MM.1S (cell line): ENCODE results near the gene ANKRD6.

ENCODE experiments used
- DNase-seq: peaks from one replicate; pipeline ENCODE4 v3.0.0-alpha.2; 2015
- H2AFZ ChIP-seq: fragments of 300-600 bp; sonication (generic); 2 replicates; pipeline ENCODE4 v1.6.0; 2016; ENCODE audit warnings: antibody characterized with exemption, low read length
- H3F3A ChIP-seq: fragments of 300-600 bp; sonication (generic); 2 replicates; pipeline ENCODE4 v1.6.1; 2016; ENCODE audit warnings: mild to moderate bottlenecking, antibody characterized with exemption, low read length, moderate library complexity, mixed read lengths; ENCODE audit not compliant: insufficient read depth
- H3K27ac ChIP-seq: fragments of 300-600 bp; sonication (generic); 2 replicates; pipeline ENCODE4 v1.5.1; 2016; ENCODE audit warnings: mild to moderate bottlenecking, low read length
- H3K27me3 ChIP-seq: fragments of 300-600 bp; sonication (generic); replicated peaks from 2 replicates; pipeline ENCODE4 v1.6.0; 2016; ENCODE audit warnings: low read length; ENCODE audit not compliant: insufficient read depth
- H3K36me3 ChIP-seq: fragments of 300-600 bp; sonication (generic); replicated peaks from 2 replicates; pipeline ENCODE4 v1.6.1; 2016; ENCODE audit warnings: mild to moderate bottlenecking, low read length, mixed read lengths; ENCODE audit not compliant: insufficient read depth
- H3K4me1 ChIP-seq: fragments of 300-600 bp; sonication (generic); 2 replicates; pipeline ENCODE4 v1.6.1; 2016; ENCODE audit warnings: low read length, mixed read lengths
- H3K4me2 ChIP-seq: fragments of 300-600 bp; sonication (generic); 2 replicates; pipeline ENCODE4 v1.6.0; 2016; ENCODE audit warnings: low read depth, low read length
- H3K4me3 ChIP-seq: fragments of 300-600 bp; sonication (generic); 2 replicates; pipeline ENCODE4 v1.5.1; 2016; ENCODE audit warnings: low read length, mixed read lengths
- H3K79me2 ChIP-seq: fragments of 300-600 bp; sonication (generic); 2 replicates; pipeline ENCODE4 v1.6.1; 2016; ENCODE audit warnings: mixed run types, low read length, mixed read lengths
- H3K9ac ChIP-seq: fragments of 300-600 bp; sonication (generic); 2 replicates; pipeline ENCODE4 v1.6.1; 2016; ENCODE audit warnings: low read length, mixed read lengths
- H3K9me2 ChIP-seq: fragments of 300-600 bp; sonication (generic); replicated peaks from 2 replicates; pipeline ENCODE4 v1.6.1; 2016; ENCODE audit warnings: mild to moderate bottlenecking, low read length, mixed read lengths; ENCODE audit not compliant: insufficient read depth
- H3K9me3 ChIP-seq: fragments of 300-600 bp; sonication (generic); replicated peaks from 2 replicates; pipeline ENCODE4 v1.6.1; 2016; ENCODE audit warnings: mild to moderate bottlenecking, low read length, mixed read lengths; ENCODE audit not compliant: insufficient read depth
- H4K20me1 ChIP-seq: fragments of 300-600 bp; sonication (generic); 2 replicates; pipeline ENCODE4 v1.6.1; 2016; ENCODE audit warnings: mild to moderate bottlenecking, low read length, moderate library complexity, mixed read lengths; ENCODE audit not compliant: insufficient read depth
- EZH2 ChIP-seq: fragments of 300-600 bp; sonication (generic); optimal IDR thresholded peaks from 2 replicates; pipeline ENCODE3; 2017; ENCODE audit warnings: low read depth, mild to moderate bottlenecking, antibody characterized with exemption, low read length, mixed read lengths
- EZH2phosphoT487 ChIP-seq: fragments of 300-600 bp; sonication (generic); IDR thresholded peaks from 2 replicates; pipeline ENCODE4 v1.6.1; 2018; ENCODE audit warnings: antibody characterized with exemption, low read length
- TF ChIP-seq, protein P1 (sequence below): fragments of 300-600 bp; sonication (generic); IDR thresholded peaks from 2 replicates; pipeline ENCODE4 v1.5.1; 2016; ENCODE audit warnings: antibody characterized with exemption, low read length, mixed read lengths

ANKRD6 gene

DNA sequence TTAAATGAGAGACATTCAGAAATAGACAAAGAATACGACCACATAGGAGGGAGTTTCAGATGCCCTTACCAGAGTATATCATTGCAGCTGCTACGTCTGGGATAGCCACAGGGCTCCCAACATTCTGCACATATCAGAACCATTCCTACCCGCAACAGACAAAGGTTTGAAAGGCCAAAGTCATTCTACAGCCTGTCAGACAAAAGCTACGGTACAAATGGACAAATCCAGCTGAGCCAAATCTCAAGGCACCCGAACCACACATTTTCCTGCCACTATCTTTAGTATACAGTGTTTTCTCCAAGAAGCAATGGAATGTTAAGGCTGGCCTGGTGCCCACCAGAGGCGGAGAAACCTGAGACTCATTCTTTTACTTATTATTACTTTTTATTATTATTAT is 236.1 kb downstream of the ANKRD6 start:
- H3K27ac ChIP-seq = no peak overlapping the region

GRCh38 chr6:89670935-89671565 is 238.1 kb downstream of the ANKRD6 start:
- Histone ChIP-seq H3K4me2 (no peak overlapping the region), H3K9me3 (no peaks in the 10 kb centered on the region), H3K27me3 (no peaks in the 10 kb centered on the region), H3K4me1 (no peaks in the 10 kb centered on the region), H4K20me1 (no peaks in the 10 kb centered on the region), H3K4me3 (no peak overlapping the region), H3K79me2 (no peaks in the 10 kb centered on the region), H3K27ac (no peak overlapping the region), H3K9me2 (no peaks in the 10 kb centered on the region), H2AFZ (no peak overlapping the region), H3K36me3 (peaks cover 12% of the 10 kb centered on the region), H3F3A (no peaks in the 10 kb centered on the region; the same call in 1 of the 2 replicates), H3K9ac (no peak overlapping the region)
- TF ChIP-seq EZH2phosphoT487 (no peak), EZH2 (no peak)
- TF ChIP-seq, protein P1, sequence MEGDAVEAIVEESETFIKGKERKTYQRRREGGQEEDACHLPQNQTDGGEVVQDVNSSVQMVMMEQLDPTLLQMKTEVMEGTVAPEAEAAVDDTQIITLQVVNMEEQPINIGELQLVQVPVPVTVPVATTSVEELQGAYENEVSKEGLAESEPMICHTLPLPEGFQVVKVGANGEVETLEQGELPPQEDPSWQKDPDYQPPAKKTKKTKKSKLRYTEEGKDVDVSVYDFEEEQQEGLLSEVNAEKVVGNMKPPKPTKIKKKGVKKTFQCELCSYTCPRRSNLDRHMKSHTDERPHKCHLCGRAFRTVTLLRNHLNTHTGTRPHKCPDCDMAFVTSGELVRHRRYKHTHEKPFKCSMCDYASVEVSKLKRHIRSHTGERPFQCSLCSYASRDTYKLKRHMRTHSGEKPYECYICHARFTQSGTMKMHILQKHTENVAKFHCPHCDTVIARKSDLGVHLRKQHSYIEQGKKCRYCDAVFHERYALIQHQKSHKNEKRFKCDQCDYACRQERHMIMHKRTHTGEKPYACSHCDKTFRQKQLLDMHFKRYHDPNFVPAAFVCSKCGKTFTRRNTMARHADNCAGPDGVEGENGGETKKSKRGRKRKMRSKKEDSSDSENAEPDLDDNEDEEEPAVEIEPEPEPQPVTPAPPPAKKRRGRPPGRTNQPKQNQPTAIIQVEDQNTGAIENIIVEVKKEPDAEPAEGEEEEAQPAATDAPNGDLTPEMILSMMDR = no peak
- DNase-seq = no peak

More for the DNA sequence above, 236.1 kb downstream of the ANKRD6 start:
- peaks cover 8% of the 10 kb centered on the region for H3K36me3 ChIP-seq
- H3K4me2 ChIP-seq = no peak overlapping the region
- no peak overlapping the region for H3K4me3 ChIP-seq
- H3K79me2 ChIP-seq = no peaks in the 10 kb centered on the region
- no peaks in the 10 kb centered on the region for H4K20me1 ChIP-seq
- no peak for TF ChIP-seq EZH2
- H2AFZ ChIP-seq = no peak overlapping the region
- DNase-seq = no peak
- H3K9me2 ChIP-seq = no peaks in the 10 kb centered on the region
- H3K9ac ChIP-seq = no peak overlapping the region
- H3K9me3 ChIP-seq = no peaks in the 10 kb centered on the region
- no peaks in the 10 kb centered on the region; the same call in none of the 2 replicates for H3F3A ChIP-seq
- H3K27me3 ChIP-seq = no peaks in the 10 kb centered on the region
- H3K4me1 ChIP-seq = no peaks in the 10 kb centered on the region

DNA sequence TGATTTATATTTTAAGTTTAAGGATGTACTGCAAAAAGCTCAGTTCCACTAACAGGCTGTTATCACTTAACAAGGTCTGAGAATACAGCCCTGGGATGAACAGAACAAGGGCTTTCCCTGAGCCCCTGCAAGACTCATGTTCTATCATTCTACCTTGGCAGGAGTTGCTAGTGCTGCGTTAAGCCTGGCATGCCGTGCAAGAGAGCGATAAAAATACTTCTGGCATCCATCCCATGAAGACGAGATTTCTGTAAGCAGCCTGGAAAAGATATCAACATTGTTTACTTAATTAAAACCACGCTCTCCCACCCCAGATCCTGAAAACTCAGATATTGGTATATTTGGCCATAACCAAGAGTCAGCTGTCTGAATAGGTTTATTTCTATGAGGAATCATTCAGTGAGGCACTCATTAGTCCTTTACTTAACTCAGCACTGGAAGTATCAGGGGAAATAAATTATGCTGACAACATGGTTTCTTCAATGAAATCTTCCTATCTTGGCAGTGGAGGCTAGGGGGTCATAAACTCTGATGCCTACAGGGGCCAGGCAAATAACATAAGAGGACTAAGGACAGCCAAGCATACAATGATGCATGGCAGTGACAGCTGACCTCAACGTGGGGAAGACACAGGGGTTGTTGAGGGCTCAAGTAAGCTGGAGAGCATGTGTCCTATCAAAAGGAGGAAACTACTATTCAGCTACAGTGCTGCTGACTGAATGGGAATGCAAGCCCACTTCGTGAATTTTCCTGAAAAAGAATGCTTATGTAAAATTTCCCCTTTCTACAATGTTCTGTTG is 243.2 kb downstream of the ANKRD6 start:
- Histone ChIP-seq H3K36me3 (peaks cover 15% of the 10 kb centered on the region), H3K4me2 (no peak overlapping the region), H3K79me2 (no peaks in the 10 kb centered on the region), H3K9ac (no peak overlapping the region), H3F3A (no peaks in the 10 kb centered on the region; the same call in 1 of the 2 replicates), H4K20me1 (no peaks in the 10 kb centered on the region), H3K9me2 (no peaks in the 10 kb centered on the region), H3K4me3 (no peak overlapping the region), H3K4me1 (no peaks in the 10 kb centered on the region), H3K27ac (no peak overlapping the region), H2AFZ (no peak overlapping the region), H3K9me3 (no peaks in the 10 kb centered on the region), H3K27me3 (no peaks in the 10 kb centered on the region)
- no peak for DNase-seq
- TF ChIP-seq EZH2 (no peak), EZH2phosphoT487 (no peak)
- TF ChIP-seq, protein P1 = no peak

- H3K27ac ChIP-seq = no peak overlapping the region
- H2AFZ ChIP-seq = no peak overlapping the region
- TF ChIP-seq EZH2 (no peak), EZH2phosphoT487 (no peak)
- TF ChIP-seq, protein P1 = no peak
- no peak overlapping the region for H3K4me2 ChIP-seq
- H3K27me3 ChIP-seq = no peaks in the 10 kb centered on the region
- no peaks in the 10 kb centered on the region; the same call in 1 of the 2 replicates for H3F3A ChIP-seq
- no peaks in the 10 kb centered on the region for H3K9me2 ChIP-seq
- H3K4me3 ChIP-seq = no peak overlapping the region
- DNase-seq = no peak
- H3K79me2 ChIP-seq = no peaks in the 10 kb centered on the region
- H3K9ac ChIP-seq = no peak overlapping the region
- peaks cover 9% of the 10 kb centered on the region for H3K36me3 ChIP-seq
- no peaks in the 10 kb centered on the region for H3K4me1 ChIP-seq
- H3K9me3 ChIP-seq = no peaks in the 10 kb centered on the region
- no peaks in the 10 kb centered on the region for H4K20me1 ChIP-seq
Measured at GRCh38 chr6:89678531-89678930, 245.6 kb downstream of the ANKRD6 start.
